HG03521 (cell line): ENCODE data around the gene IL2.

ENCODE experiments used
- ATAC-seq: cut with Tn5 transposase; IDR thresholded peaks from one replicate; pipeline ENCODE4 v1.9.1; 2021; ENCODE audit warnings: mild to moderate bottlenecking, moderate library complexity; ENCODE audit not compliant: unreplicated experiment

Gene IL2

GRCh38 chr4:122456231-122457116 is at the start of gene IL2:
IL2 (minus strand) TSS chr4:122456725; CDS start chr4:122456440, 285 bp downstream.
- ATAC-seq, result no peak

GRCh38 chr4:122503214-122503613 is 46.7 kb upstream of the IL2 start:
- no peak for ATAC-seq

GRCh38 chr4:122500852-122501501 is 44.5 kb upstream of the IL2 start:
- no peak for ATAC-seq

GRCh38 chr4:122489061-122489460 is 32.5 kb upstream of the IL2 start:
- no peak for ATAC-seq

- no peak for ATAC-seq
Measured at GRCh38 chr4:122483481-122483880, 27.0 kb upstream of the IL2 start.

GRCh38 chr4:122481766-122482405 is 25.4 kb upstream of the IL2 start:
- no peak for ATAC-seq

GRCh38 chr4:122480655-122481487 is 24.3 kb upstream of the IL2 start:
- ATAC-seq, result no peak

GRCh38 chr4:122479935-122480416 is 23.5 kb upstream of the IL2 start:
- ATAC-seq, result no peak

- ATAC-seq, result no peak
Measured at GRCh38 chr4:122476745-122477144, 20.2 kb upstream of the IL2 start.

- ATAC-seq, result no peak
Measured at GRCh38 chr4:122476126-122476525, 19.6 kb upstream of the IL2 start.

GRCh38 chr4:122475233-122475632 is 18.7 kb upstream of the IL2 start:
- no peak for ATAC-seq

GRCh38 chr4:122469457-122469856 is 12.9 kb upstream of the IL2 start:
- no peak for ATAC-seq

GRCh38 chr4:122458625-122459024 is 2.1 kb upstream of the IL2 start:
- ATAC-seq, result peak; percentile 79

GRCh38 chr4:122453384-122453995 is 3.0 kb downstream of the IL2 start:
- no peak for ATAC-seq

- no peak for ATAC-seq
Measured at GRCh38 chr4:122450847-122451246, 5.7 kb downstream of the IL2 start.

- no peak for ATAC-seq
Measured at GRCh38 chr4:122434285-122434684, 22.2 kb downstream of the IL2 start.

- no peak for ATAC-seq
Measured at GRCh38 chr4:122431351-122431750, 25.2 kb downstream of the IL2 start.

GRCh38 chr4:122423246-122423645 is 33.3 kb downstream of the IL2 start:
- ATAC-seq, result no peak

- no peak for ATAC-seq
Measured at GRCh38 chr4:122412547-122412946, 44.0 kb downstream of the IL2 start.

- no peak for ATAC-seq
Measured at GRCh38 chr4:122403861-122404260, 52.7 kb downstream of the IL2 start.
